ENCODE data around the gene TACC3.
A peak's percentile ranks its signal among the peaks of the same experiment; 100 is the strongest.
"Not testable (repeated sequence)": the region's sequence is repeated elsewhere in the genome, so short reads cannot be mapped to it uniquely, and the experiment has no call there.

Gene TACC3

DNA sequence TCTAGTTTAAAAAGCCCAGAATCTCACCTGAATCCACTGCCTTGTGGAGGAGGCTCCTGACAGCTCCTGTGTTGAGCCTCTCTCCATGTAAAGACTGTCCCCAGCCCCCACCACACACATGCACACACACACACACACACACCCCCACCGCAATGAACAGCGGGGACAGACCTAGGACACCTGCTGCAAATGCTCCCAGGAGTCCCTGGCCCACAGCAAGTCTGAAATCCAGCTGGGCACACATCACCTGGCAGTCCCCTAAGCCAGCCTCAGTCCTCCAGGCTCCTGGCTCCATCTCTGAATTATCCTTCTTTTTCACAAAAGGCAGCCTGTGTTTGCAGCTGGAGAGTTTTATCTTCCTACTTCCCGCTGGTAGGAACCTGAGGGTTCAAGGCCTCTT lies 30.6 kb upstream of the TACC3 start:
- ATAC-seq: no peak
- Mint-ChIP-seq H3K4me3 (no peak overlapping the region), H3K4me1 (no peaks in the 10 kb centered on the region), H3K36me3 (peaks cover 41% of the 10 kb centered on the region), H3K9me3 (no peaks in the 10 kb centered on the region), H3K27ac (no peak overlapping the region), H3K27me3 (no peaks in the 10 kb centered on the region)

DNA sequence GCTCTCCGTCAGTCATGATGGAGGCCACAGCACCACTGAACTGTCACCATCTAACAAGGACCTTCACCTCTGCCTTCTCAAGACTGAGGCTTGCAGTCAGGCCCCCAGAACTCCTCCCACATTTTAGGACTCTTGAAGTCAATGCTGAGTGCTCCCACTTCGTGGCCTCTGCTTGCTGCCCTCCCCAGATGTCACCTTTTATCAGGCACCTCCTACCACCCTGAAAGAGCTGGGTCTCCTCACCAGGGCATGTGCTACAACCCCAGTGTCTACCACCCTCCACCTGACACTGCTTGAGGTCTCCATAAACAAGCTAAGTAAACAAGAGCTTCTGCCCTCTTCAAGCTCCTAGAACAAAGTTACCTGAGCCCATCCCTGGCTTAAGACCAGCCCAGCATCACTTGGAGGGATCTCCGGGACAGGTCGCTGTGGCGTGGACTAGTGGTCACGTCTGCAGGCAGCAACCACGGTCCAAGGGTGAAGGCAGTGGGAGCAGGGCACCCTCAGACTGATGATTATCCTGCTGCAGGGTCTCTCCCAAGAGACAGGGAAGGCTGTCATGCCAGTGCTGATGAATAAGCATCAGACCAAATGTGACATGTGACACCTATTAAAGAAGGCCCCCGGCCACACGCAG lies 29.5 kb upstream of the TACC3 start:
- ATAC-seq: no peak
- H3K27ac Mint-ChIP-seq: no peak overlapping the region
- no peaks in the 10 kb centered on the region for H3K4me1 Mint-ChIP-seq
- no peaks in the 10 kb centered on the region for H3K9me3 Mint-ChIP-seq
- H3K4me3 Mint-ChIP-seq: no peak overlapping the region
- H3K27me3 Mint-ChIP-seq: no peaks in the 10 kb centered on the region
- peaks cover 48% of the 10 kb centered on the region for H3K36me3 Mint-ChIP-seq

DNA sequence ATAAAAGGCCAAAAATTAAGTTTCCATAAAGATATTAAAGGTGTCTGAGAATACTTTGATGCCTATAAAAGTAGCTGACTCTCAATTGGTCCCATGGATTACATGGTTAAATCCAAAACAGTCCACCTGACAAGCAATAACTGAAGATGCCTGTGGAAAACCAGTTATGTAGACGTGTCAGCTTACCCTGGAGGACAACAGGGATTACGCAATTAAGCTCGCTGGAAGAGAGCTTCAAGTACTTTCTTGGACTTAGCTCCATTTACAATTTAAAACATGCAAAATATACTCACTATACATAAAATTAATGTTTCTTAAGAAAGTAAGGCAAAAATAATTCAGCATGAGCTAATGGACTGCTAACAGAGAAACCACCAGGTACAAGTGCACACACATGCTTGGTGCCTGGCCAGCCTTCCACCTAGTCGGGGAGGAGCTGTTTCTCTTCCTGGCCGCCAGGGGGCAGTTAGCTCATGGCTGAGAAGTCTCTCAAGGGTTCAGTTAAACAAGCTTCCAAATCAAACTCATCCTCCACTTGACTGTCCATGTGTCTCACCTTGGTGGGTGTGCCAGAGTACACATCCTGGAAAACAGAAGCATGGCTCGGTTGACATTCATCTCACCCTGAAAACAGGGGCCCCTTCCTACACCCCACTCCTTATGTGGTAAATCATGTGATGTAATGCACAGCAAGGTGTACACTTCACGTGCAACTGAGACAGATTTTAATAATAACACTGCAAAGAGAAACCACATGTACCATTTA lies 28.0 kb upstream of the TACC3 start:
- H3K27me3 Mint-ChIP-seq: no peaks in the 10 kb centered on the region
- peaks cover 48% of the 10 kb centered on the region for H3K36me3 Mint-ChIP-seq
- ATAC-seq: peak; percentile 83
- H3K9me3 Mint-ChIP-seq: no peaks in the 10 kb centered on the region
- H3K4me3 Mint-ChIP-seq: no peak overlapping the region
- no peak overlapping the region for H3K27ac Mint-ChIP-seq
- no peaks in the 10 kb centered on the region for H3K4me1 Mint-ChIP-seq

DNA sequence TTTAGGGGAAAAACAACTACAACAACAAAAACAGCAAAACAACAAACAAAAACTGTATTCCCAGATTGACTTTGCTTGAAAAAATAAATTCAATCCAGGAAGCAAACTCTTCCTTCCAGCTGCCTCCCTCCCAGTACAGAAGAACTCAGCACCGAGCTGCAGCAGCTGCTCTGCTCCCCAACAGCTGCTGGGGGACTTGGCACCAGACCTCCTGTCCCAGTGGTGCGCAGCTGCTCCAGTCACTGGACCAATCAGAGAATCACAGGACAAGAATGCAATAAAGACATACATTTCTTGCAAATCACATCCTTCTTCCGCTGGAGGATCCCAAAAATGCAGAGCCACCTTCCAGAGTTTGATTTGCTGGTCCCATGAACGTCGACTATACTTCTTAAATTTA lies 25.4 kb upstream of the TACC3 start:
- Mint-ChIP-seq H3K9me3 (no peaks in the 10 kb centered on the region), H3K4me1 (no peaks in the 10 kb centered on the region), H3K27me3 (no peaks in the 10 kb centered on the region), H3K36me3 (peaks cover 41% of the 10 kb centered on the region), H3K27ac (no peak overlapping the region), H3K4me3 (no peak overlapping the region)
- no peak for ATAC-seq

DNA sequence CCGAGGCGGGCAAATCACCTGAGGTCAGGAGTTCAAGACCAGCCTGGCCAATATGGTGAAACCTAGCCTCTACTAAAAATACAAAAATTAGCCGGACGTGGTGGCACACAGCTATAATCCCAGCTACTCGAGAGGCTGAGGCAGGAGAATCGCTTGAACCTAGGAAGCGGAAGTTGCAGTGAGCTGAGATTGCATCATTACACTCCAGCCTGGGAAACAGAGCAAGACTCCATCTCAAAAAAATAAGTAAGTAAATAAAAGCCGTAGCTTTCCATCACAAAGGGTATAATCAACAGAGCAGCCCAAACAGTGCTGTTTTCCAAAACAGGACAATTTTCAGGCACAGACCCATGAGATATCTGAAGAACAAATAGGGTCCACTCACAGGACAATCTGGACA lies 19.6 kb upstream of the TACC3 start:
- not testable (repeated sequence) for ATAC-seq, H3K27ac Mint-ChIP-seq, H3K27me3 Mint-ChIP-seq, H3K9me3 Mint-ChIP-seq, H3K4me3 Mint-ChIP-seq
- H3K4me1 Mint-ChIP-seq: peaks cover 11% of the 10 kb centered on the region
- H3K36me3 Mint-ChIP-seq: peaks cover 38% of the 10 kb centered on the region

DNA sequence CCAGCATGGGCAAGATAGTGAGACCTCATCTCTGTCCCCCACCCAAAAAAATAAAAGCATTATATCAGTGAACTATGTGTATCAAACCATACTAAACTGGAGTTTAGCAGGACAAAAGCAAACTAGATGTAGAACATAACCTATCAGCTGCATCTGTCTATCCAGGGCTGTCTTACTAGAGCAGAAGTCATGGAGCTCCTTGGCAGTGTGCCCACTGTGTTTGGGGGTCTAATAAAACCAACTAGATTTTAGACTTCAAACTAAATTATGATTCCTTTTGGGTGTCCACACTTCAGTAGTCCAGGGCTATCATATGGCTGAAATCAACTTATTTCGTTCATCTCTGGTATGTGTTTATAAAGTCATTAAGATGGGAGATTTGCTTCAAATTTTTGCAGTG lies 17.5 kb upstream of the TACC3 start:
- H3K4me1 Mint-ChIP-seq: peaks cover 16% of the 10 kb centered on the region
- H3K27me3 Mint-ChIP-seq: no peaks in the 10 kb centered on the region
- no peak overlapping the region for H3K4me3 Mint-ChIP-seq
- ATAC-seq: no peak
- H3K36me3 Mint-ChIP-seq: peaks cover 38% of the 10 kb centered on the region
- no peaks in the 10 kb centered on the region for H3K9me3 Mint-ChIP-seq
- no peak overlapping the region for H3K27ac Mint-ChIP-seq

DNA sequence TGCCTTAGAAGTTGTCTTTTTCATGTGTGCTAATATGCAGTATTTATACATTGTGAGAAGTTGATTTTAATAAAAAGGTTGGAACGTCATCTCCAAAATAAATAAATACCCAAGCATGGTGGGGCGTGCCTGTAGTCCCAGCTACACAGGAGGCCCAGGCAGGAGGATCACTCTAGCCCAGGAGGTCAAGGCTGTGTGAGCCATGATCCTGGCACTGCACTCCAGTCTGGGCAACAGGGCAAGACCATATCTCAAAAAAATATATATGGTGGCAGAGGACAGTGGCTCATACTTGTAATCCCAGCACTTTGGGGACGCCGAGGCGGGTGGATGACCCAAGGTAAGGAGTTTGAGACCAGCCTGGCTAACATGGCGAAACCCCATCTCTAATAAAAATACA lies 15.6 kb upstream of the TACC3 start:
- Mint-ChIP-seq H3K36me3 (peaks cover 43% of the 10 kb centered on the region), H3K27ac (no peak overlapping the region), H3K4me3 (no peak overlapping the region), H3K4me1 (peaks cover 35% of the 10 kb centered on the region), H3K9me3 (no peaks in the 10 kb centered on the region), H3K27me3 (no peaks in the 10 kb centered on the region)
- no peak for ATAC-seq

DNA sequence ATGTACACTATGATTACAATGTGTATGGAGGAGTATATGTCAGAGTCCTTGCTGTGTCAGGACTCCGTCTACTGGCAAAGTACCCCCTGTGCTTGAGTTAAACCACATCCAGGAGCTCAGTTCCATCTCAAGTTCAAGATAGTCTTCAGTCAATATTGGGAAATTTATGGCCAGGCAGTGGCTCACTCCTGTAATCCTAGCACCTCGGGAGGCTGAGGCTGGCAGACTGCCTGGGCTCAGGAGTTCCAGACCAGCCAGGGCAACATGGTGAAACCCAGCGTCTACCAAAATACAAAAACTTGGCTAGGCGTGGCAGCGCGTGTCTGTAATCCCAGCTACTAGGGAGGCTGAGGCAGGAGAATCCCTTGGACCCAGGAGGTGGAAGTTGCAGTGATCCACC lies 15.0 kb upstream of the TACC3 start:
- no peak overlapping the region for H3K4me3 Mint-ChIP-seq
- H3K9me3 Mint-ChIP-seq: no peaks in the 10 kb centered on the region
- no peak for ATAC-seq
- no peaks in the 10 kb centered on the region for H3K27me3 Mint-ChIP-seq
- H3K27ac Mint-ChIP-seq: no peak overlapping the region
- peaks cover 47% of the 10 kb centered on the region for H3K36me3 Mint-ChIP-seq
- peaks cover 41% of the 10 kb centered on the region for H3K4me1 Mint-ChIP-seq

DNA sequence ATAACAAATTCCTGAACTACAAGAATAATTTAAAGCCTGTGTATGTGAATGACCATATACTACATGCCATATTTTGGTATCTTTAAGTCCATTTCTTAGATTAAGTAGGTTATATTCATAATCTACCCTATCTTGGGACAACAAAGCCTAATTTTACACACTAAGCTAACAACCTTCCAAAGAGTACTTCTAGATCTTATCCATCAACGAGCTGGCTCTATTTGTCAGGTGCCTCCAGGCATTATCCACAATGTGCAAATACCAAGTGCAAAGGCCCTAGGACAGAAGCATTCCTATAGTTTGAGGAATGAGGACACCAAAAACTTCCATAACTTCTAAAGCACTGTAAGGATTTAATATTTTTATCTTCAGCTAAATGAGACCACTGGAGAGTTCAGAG lies 12.7 kb upstream of the TACC3 start:
- H3K4me3 Mint-ChIP-seq: no peak overlapping the region

DNA sequence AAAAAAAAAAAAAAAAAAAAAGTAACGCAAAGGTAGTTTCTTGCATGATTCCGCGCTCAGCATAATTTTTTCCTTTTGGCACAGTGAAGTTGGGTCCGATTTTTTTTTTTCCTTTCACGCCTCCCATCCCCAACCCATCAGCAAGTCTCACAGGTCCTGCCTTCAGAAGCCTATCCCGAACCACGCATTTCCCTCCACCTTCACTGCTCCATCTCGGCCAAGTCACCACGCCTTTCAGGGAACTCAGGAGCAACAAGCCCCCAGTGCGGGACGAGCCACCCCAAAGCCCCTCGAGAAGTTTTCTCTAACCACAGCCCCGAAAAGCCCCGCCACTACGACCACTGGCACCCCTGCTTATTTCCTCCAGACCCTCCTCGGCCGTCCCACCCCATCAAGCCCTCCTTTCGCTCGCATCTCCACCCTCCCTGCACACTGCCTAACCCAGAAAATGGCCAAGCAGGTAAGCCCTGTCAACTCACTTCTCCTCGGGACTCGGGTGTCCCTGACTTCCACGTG lies 10.2 kb upstream of the TACC3 start:
- H3K4me1 Mint-ChIP-seq: peaks cover 66% of the 10 kb centered on the region
- no peak for ATAC-seq
- peaks cover 22% of the 10 kb centered on the region for H3K36me3 Mint-ChIP-seq
- H3K27ac Mint-ChIP-seq: peak overlapping the region; percentile 87
- no peaks in the 10 kb centered on the region for H3K9me3 Mint-ChIP-seq
- H3K27me3 Mint-ChIP-seq: no peaks in the 10 kb centered on the region
- peak overlapping the region; percentile 91 for H3K4me3 Mint-ChIP-seq

More for the DNA sequence above, 12.7 kb upstream of the TACC3 start:
- no peak for ATAC-seq
- Mint-ChIP-seq H3K27ac (no peak overlapping the region), H3K36me3 (peaks cover 38% of the 10 kb centered on the region), H3K9me3 (no peaks in the 10 kb centered on the region), H3K27me3 (no peaks in the 10 kb centered on the region), H3K4me1 (peaks cover 51% of the 10 kb centered on the region)

DNA sequence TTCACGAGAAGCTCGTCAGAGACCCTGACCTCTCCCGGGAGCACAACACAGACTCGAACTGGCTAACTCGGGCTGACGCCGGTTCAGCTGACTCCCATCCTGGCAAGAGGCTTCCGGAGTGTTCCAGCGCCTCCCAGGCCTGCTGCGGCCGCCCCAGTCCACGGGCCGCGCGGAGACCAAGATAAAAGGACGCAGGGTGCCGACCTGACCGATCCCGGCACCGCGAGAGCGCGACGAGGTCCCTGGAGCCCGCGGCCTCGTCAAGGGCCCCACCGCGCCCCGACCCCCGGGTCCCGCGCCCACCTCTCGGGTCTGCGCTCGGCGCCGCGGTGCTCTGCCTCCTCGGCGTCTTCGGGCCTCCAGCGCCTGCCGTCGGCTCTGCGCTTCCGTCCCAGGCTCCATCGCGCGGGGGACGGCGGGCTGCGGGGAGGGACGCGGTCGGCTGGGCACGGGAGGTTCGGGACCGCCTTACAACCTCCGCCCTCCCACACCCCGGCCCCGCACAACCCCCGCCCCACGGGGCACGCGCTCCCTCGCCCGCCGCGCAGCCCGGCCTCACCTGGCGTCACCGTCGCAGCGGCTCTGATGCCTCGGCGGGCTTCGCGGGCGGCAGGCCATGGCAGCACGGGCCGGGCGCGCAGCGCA lies 9.6 kb upstream of the TACC3 start:
- peaks cover 72% of the 10 kb centered on the region for H3K4me1 Mint-ChIP-seq
- H3K36me3 Mint-ChIP-seq: peaks cover 17% of the 10 kb centered on the region
- H3K9me3 Mint-ChIP-seq: no peaks in the 10 kb centered on the region
- no peak for ATAC-seq
- H3K27ac Mint-ChIP-seq: peak overlapping the region; percentile 87
- no peaks in the 10 kb centered on the region for H3K27me3 Mint-ChIP-seq
- peak overlapping the region; percentile 91 for H3K4me3 Mint-ChIP-seq

DNA sequence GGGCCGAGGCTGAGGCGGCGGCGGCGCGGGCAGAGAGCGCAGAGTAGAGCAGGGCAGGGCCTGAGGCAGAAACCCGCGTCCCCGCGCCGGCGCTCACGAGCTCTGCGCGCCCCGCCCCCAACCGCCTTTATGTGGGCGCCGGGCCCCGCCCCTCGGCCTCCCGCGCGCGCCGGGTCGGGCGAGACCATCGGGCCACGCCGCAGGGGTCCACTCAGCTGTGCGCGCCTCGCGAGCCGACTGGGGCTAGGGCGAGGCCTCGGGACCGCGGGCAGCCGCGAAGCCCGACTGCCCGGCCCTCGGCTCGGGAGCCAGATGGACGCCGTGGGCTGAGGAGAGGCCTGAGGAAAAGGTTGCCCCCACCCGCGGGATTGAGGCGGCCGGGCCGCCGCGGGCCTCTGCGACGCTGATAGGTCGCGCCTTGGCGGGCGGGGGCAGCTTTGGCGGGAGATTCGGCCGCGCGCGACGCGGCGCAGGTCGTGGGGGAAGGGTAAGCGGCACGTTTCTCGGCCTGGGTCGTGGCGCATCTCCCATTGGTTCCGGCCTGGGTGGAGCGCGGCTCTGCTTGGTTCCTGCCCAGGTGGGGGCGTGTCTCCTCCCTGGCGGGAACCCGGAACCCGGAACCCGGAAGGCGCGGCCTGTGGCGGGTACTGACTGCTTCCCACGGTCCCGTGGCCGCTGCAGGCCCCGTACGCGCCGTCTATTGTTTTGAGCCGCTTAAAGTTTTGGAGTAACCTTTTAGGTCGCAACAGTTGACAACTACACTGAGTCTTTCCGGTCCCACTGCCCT lies 8.9 kb upstream of the TACC3 start, which contains the start of gene SLBP:
TSS of gene SLBP (minus strand) at position 104 of the 787 bp plus-strand sequence. CDS start 131 bp downstream, outside the sequence.
- H3K4me3 Mint-ChIP-seq: peak within 1 kb of the TSS; percentile 99
- ATAC-seq: peak; percentile 94
- H3K27ac Mint-ChIP-seq: peak within 1 kb of the TSS; percentile 96
- peaks cover 17% of the 10 kb centered on the region for H3K36me3 Mint-ChIP-seq
- no peaks in the 10 kb centered on the region for H3K27me3 Mint-ChIP-seq
- peaks cover 75% of the 10 kb centered on the region for H3K4me1 Mint-ChIP-seq
- no peaks in the 10 kb centered on the region for H3K9me3 Mint-ChIP-seq

DNA sequence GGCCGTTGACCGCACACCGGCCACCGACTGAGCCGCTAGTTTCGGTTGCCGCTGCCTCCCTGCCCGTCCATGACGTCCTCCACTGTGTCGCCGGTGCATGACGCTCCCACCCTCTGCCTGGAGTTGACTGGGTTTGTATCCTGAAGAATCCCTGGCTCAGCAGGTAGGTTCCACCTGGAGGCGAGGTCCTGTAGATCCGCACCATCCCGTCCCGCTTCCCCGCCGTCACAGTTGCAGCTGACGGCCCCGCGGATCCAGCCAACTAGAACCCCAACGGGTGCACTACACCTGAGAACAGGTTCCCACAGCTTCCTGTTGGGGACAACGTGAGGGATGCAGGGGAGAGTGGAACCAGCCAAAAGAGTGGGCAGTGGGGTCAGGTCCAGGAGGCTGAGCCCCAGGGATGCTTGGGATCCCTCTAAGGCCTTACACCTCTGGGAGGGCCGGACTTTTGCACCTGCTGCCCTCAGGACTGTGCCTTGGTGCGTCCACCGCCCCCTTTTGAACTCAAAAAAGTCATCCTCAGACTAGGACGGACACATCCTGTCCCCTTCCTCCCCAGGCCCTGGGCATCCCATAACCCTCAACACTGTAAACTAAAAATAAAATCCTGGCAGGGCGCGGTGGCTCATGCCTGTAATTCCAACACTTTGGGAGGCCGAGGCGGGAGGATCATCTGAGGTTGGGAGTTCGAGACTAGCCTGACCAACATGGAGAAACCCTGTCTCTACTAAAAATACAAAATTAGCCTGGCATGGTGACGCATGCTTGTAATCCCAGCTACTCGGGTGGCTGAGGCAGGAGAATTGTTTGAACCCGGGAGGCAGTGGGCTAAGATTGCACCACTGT lies 8.1 kb upstream of the TACC3 start:
- peaks cover 17% of the 10 kb centered on the region for H3K36me3 Mint-ChIP-seq
- H3K4me1 Mint-ChIP-seq: peaks cover 83% of the 10 kb centered on the region
- no peak for ATAC-seq
- H3K27me3 Mint-ChIP-seq: no peaks in the 10 kb centered on the region
- H3K27ac Mint-ChIP-seq: peak overlapping the region; percentile 96
- peak overlapping the region; percentile 99 for H3K4me3 Mint-ChIP-seq
- no peaks in the 10 kb centered on the region for H3K9me3 Mint-ChIP-seq

DNA sequence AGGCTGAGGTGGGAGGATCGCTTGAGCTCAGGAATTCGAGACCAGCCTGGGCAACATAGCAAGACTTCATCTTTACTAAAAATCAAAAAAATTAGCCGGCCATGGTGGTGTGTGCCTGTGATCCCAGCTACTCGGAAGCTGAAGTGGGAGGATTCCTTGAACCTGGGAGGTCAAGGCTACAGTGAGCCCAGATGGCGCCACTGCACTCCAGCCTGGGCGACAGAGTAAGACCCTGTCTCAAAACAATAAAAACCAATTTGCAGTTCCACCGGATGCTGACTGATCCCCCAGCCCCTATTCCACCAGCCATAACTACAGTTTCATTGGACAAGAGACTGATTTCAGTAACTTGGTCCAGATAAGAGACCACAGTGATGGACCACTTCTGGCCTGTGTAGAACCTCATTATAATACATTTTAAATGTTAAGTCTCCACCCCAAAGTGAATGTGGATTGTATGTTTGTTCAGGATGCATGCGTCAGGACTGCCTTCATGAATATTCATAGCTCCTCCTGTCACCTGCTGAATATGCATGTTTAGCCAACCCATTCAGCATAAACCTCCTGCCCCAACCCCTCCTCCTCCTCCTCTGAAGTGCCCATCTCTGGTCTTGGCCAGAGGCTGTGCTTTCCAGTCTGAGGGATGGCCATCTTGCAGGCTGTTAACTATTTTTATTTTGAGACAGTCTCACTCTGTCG lies 6.9 kb upstream of the TACC3 start:
- no peak for ATAC-seq
- Mint-ChIP-seq H3K36me3 (peaks cover 17% of the 10 kb centered on the region), H3K4me3 (peak overlapping the region; percentile 99), H3K27me3 (no peaks in the 10 kb centered on the region), H3K9me3 (no peaks in the 10 kb centered on the region), H3K4me1 (peaks cover 84% of the 10 kb centered on the region), H3K27ac (peak overlapping the region; percentile 96)

Data from stimulated activated memory B cell treated with anti-CD40 and anti-IgM and Interleukin-4, amounts not matched to agents 10 μg/mL and 1 μg/mL and 100 μg/mL, for 72 hours (primary cell).